K562 (cell line): ENCODE data around the gene PTPMT1. TPM values are rescaled to one million over a fixed set of nuclear protein-coding genes. Genes with fewer than 3 reads are reported as not detected.

Experiments used
- ATAC-seq: fragments of 200-7000 bp; cut with Tn5 transposase; 3 replicates; pipeline ENCODE4 v1.9.1; 2020; ENCODE audit warnings: moderate library complexity
- BruUV-seq: library from RNA; stranded (reverse); fragments of 400-500 nt; replicated peaks from 2 replicates; lab custom pipeline; 2021; lab: Mats Ljungman, UMichigan
- CTCF ChIA-PET: fragments of 300-600 bp; formaldehyde crosslinking; extraction: SDS; loops from one replicate; lab custom pipeline; 2021; ENCODE audit warnings: low intra/inter-chr PET ratio; lab: Yijun Ruan, JAX
- POLR2A ChIA-PET: fragments of 300-600, 350-650 bp; sonication (Branson Sonifier 250); formaldehyde crosslinking; extraction: SDS; loops from one replicate; lab custom pipeline; 2021; ENCODE audit warnings: antibody characterized with exemption, inconsistent platforms; lab: Yijun Ruan, JAX
- DNase-seq, 4 experiments: peaks; one replicate each; pipeline versions ENCODE4 v3.0.0 to v3.0.0-alpha.2; 2011 to 2018; ENCODE audit warnings: low spot score in 3 of 4, mixed read lengths in 3 of 4; ENCODE audit errors: extremely low read depth in 1 of 4
- FAIRE-seq: peaks from 2 replicates; lab custom pipeline; 2011; peaks lifted over from hg19 to GRCh38; lab: Jason Lieb, UNC
- H2AFZ ChIP-seq: 2 replicates; pipeline ENCODE4 v1.6.0; 2011; ENCODE audit warnings: low read depth, low read length, control low read depth, inconsistent platforms
- H3K27ac ChIP-seq: fragments of 200-600 bp; 3 replicates; pipeline ENCODE4 v1.8.0; 2011; ENCODE audit warnings: low read depth, mild to moderate bottlenecking, control low read depth, inconsistent platforms, low read length, moderate library complexity, mixed read lengths; ENCODE audit errors: extremely low read depth
- H3K27me3 ChIP-seq, 2 experiments: fragments of 300-600 bp in 1 of 2; 2 replicates in 1 of 2; 3 replicates in 1 of 2; pipeline versions ENCODE4 v1.6.0 to v1.8.0; 2011; ENCODE audit warnings: inconsistent platforms in 2 of 2, low read length in 2 of 2, mild to moderate bottlenecking in 1 of 2, mixed read lengths in 1 of 2, moderate library complexity in 1 of 2; ENCODE audit not compliant: control insufficient read depth in 2 of 2, insufficient read depth in 2 of 2
- H3K36me3 ChIP-seq: fragments of 300-600 bp; 3 replicates; pipeline ENCODE4 v1.8.0; 2011; ENCODE audit warnings: mild to moderate bottlenecking, low read length, inconsistent platforms; ENCODE audit not compliant: control insufficient read depth, insufficient read depth
- H3K4me1 ChIP-seq, 2 experiments: fragments of 200-600 bp in 1 of 2; replicated peaks in 1 of 2; 2 replicates in 1 of 2; 3 replicates in 1 of 2; pipeline versions ENCODE4 v1.5.1 to v1.8.0; 2011; ENCODE audit warnings: inconsistent platforms in 2 of 2, low read length in 2 of 2, mild to moderate bottlenecking in 1 of 2, mixed read lengths in 1 of 2, moderate library complexity in 1 of 2; ENCODE audit not compliant: control insufficient read depth in 2 of 2, insufficient read depth in 2 of 2
- H3K4me2 ChIP-seq: 2 replicates; pipeline ENCODE4 v1.6.1; 2011; ENCODE audit warnings: low read length, control low read depth, inconsistent platforms, mixed read lengths; ENCODE audit not compliant: insufficient read depth
- H3K4me3 ChIP-seq: fragments of 200-600 bp; sonication (generic), shearing (Covaris generic); 2 replicates; pipeline ENCODE4 v1.5.1; 2016; ENCODE audit warnings: control low read depth, inconsistent platforms
- H3K79me2 ChIP-seq: fragments of 200-600 bp; 3 replicates; pipeline ENCODE4 v1.8.0; 2011; ENCODE audit warnings: low read length, inconsistent platforms; ENCODE audit not compliant: control insufficient read depth, insufficient read depth
- H3K9ac ChIP-seq, 2 experiments: 2 replicates each; pipeline versions ENCODE4 v1.6.0 to v1.6.1; 2011; ENCODE audit warnings: low read depth in 2 of 2, low read length in 2 of 2, control low read depth in 1 of 2, inconsistent platforms in 1 of 2, mild to moderate bottlenecking in 1 of 2, mixed read lengths in 1 of 2; ENCODE audit not compliant: insufficient read depth in 1 of 2
- H3K9me1 ChIP-seq: one replicate; pipeline ENCODE4 v1.6.0; 2011; ENCODE audit warnings: inconsistent platforms, mild to moderate bottlenecking, low read length, moderate library complexity; ENCODE audit not compliant: control insufficient read depth, insufficient read depth
- H3K9me3 ChIP-seq: replicated peaks from 2 replicates; pipeline ENCODE4 v1.5.1; 2011; ENCODE audit warnings: low read depth, low read length, inconsistent platforms; ENCODE audit not compliant: control insufficient read depth, insufficient read depth
- H4K20me1 ChIP-seq: replicated peaks from 2 replicates; pipeline ENCODE4 v1.6.1; 2011; ENCODE audit warnings: low read length, inconsistent platforms, mixed read lengths; ENCODE audit not compliant: control insufficient read depth, insufficient read depth
- FOXK1 ChIP-seq: sonication (generic); formaldehyde crosslinking; IDR thresholded peaks from 2 replicates; pipeline ENCODE4 v1.8.0; 2022; ENCODE audit warnings: missing genetic modification reagents, mild to moderate bottlenecking, borderline replicate concordance
- FOXK2 ChIP-seq, 2 experiments: fragments of 450-650 bp; IDR thresholded peaks in 1 of 2; conservative IDR thresholded peaks in 1 of 2; 2 replicates each; pipeline ENCODE4 v1.6.1; 2016; ENCODE audit warnings: low read depth in 2 of 2, mild to moderate bottlenecking in 1 of 2
- SNIP1 ChIP-seq: fragments of 450-650 bp; IDR thresholded peaks from 2 replicates; pipeline ENCODE4 v1.7.1; 2017; ENCODE audit warnings: low read depth, mild to moderate bottlenecking
- WGBS: fragments of 100-300 bp; shearing (Covaris generic); methylation state at CpG from one replicate; pipeline ENCODE4 v1.1.6; 2016; ENCODE audit warnings: low coverage, mixed read lengths; ENCODE audit not compliant: insufficient coverage; ENCODE audit errors: missing lambda C conversion rate; 5-methylcytosine and 5-hydroxymethylcytosine counted together
- in situ Hi-C: fragments of 300-500 bp; cut with MboI; formaldehyde crosslinking; loops from 4 replicates; pipeline ENCODE4 v1.15.0; 2018; ENCODE audit warnings: inconsistent platforms, mixed read lengths
- intact Hi-C: fragments of 100-400 bp; cut with micrococcal nuclease; formaldehyde crosslinking; loops from 2 replicates; pipeline ENCODE4 v1.14.2; 2022
- polyA plus RNA-seq, 8 experiments: library from polyadenylated mRNA; depleted of rRNA in 4 of 8; stranded (reverse) in 5 of 8; unstranded in 3 of 8; fragments of >200 nt; fragmentation: Nextera tagmentation in 2 of 8; fragmentation: Illumina TruSeq in 1 of 8; extraction: Ambion mirVana in 2 of 8; extraction: Trizol in 1 of 8; gene quantifications; 2 replicates each; pipeline versions ENCODE4 v1.2.1 to v1.2.3, GENCODE V29; 2011 to 2014; ENCODE audit warnings: inconsistent platforms in 1 of 8, missing spikeins in 1 of 8
- total RNA-seq, 7 experiments: library from RNA; depleted of rRNA in 6 of 7; stranded (reverse); fragments of >200 nt in 6 of 7; fragmentation: Illumina TruSeq in 2 of 7; extraction: Trizol in 2 of 7; gene quantifications; 2 replicates each; pipeline versions ENCODE4 v1.2.1 to v1.2.3, GENCODE V29; 2011 to 2021; ENCODE audit warnings: low replicate concordance in 1 of 7

PTPMT1 gene
- total and polyA plus RNA-seq, 9 of the 15 experiments (the other 6 are each of a cell fraction or from before 2014, with no cell fraction given) = 10.4 to 140 (median 67.2) TPM

GRCh38 chr11:47593492-47593933 is 28.1 kb downstream of the PTPMT1 start:
- FAIRE-seq = no peak
- CTCF ChIA-PET = no interaction called here
- Histone ChIP-seq H3K4me1 (peaks cover 0 to 13% of the 10 kb centered on the region in 2 experiments; a peak in 2 of 5 replicates), H3K27me3 (peaks cover 24 to 35% of the 10 kb centered on the region in 2 experiments), H3K4me3 (no peak overlapping the region)
- intact Hi-C loops = no loop called here
- no TSS peak for BruUV-seq
- TF ChIP-seq FOXK2 (conservative IDR thresholded peaks at IDR 0.05 in 1 of 2, IDR thresholded peaks at IDR 0.05 in 1 of 2; ENCODE audit: low read depth in 2 of 2) (no peak), FOXK1 (CRISPR knock-in tag) (no peak), SNIP1 (no peak)
- TF ChIP-seq, all 486 proteins: peak for 0
- 9% methylated on average over 6 of the region's 6 CpGs for WGBS
- no peak for ATAC-seq
- Histone ChIP-seq H4K20me1 (no peaks in the 10 kb centered on the region), H3K79me2 (no peaks in the 10 kb centered on the region), H3K36me3 (no peaks in the 10 kb centered on the region), H3K4me2 (no peak overlapping the region), H2AFZ (no peak overlapping the region), H3K9me3 (no peaks in the 10 kb centered on the region), H3K9me1 (peaks cover 3% of the 10 kb centered on the region), H3K27ac (no peak overlapping the region), H3K9ac (no peak overlapping the region)
- in situ Hi-C loops = no loop called here
- POLR2A ChIA-PET = interaction anchor here (0.6 to 6.2 kb wide), 2 partner anchors 8 to 234 kb away, joined by 3 to 35 read pairs; partner anchors contain the start of gene FAM180B
- no peak for DNase-seq
